ENCODE results near the gene SSR3.

- TF ChIP-seq POLR2A (IDR thresholded peaks at IDR 0.05) (no peak), CTCF (IDR thresholded peaks at IDR 0.05) (no peak)
Observed at GRCh38 chr3:156551261-156551660, 3.7 kb downstream of the SSR3 start.

All from testis (tissue), 2 donors.